Uterus (tissue), 2 donors: ENCODE data around the gene GGTA1.

ENCODE experiments used
- CTCF ChIP-seq, 4 experiments: fragments of 200-600 bp in 2 of 4; fragments of 450-650 bp in 2 of 4; sonication (generic) in 2 of 4; IDR thresholded peaks; one replicate each; pipeline ENCODE4 v1.5.1; 2016 to 2019; ENCODE audit warnings: antibody characterized with exemption in 4 of 4, mild to moderate bottlenecking in 2 of 4, moderate library complexity in 1 of 4
- POLR2A ChIP-seq, 2 donors: fragments of 450-650 bp; IDR thresholded peaks; one replicate each; pipeline ENCODE4 v1.6.1; 2016; ENCODE audit warnings: antibody characterized with exemption in 2 of 2, mild to moderate bottlenecking in 1 of 2, moderate library complexity in 1 of 2

- no peak for TF ChIP-seq CTCF (IDR thresholded peaks at IDR 0.05)
- TF ChIP-seq POLR2A (IDR thresholded peaks at IDR 0.05), result no peak
Measured at GRCh38 chr9:121538221-121538620, 38.6 kb upstream of the GGTA1 start.
